ENCODE results near the gene HAUS1. TPM values are rescaled to one million over a fixed set of nuclear protein-coding genes. Genes with fewer than 3 reads are reported as not detected.

Gene HAUS1, protein sequence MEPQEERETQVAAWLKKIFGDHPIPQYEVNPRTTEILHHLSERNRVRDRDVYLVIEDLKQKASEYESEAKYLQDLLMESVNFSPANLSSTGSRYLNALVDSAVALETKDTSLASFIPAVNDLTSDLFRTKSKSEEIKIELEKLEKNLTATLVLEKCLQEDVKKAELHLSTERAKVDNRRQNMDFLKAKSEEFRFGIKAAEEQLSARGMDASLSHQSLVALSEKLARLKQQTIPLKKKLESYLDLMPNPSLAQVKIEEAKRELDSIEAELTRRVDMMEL
- total RNA-seq = 61.4 and 141 TPM in 2 replicates

GRCh38 chr18:46104128-46104911 is at the start of gene HAUS1:
TSS of gene HAUS1 (plus strand) at chr18:46104385. CDS start at chr18:46104412, 27 bp downstream.

DNA sequence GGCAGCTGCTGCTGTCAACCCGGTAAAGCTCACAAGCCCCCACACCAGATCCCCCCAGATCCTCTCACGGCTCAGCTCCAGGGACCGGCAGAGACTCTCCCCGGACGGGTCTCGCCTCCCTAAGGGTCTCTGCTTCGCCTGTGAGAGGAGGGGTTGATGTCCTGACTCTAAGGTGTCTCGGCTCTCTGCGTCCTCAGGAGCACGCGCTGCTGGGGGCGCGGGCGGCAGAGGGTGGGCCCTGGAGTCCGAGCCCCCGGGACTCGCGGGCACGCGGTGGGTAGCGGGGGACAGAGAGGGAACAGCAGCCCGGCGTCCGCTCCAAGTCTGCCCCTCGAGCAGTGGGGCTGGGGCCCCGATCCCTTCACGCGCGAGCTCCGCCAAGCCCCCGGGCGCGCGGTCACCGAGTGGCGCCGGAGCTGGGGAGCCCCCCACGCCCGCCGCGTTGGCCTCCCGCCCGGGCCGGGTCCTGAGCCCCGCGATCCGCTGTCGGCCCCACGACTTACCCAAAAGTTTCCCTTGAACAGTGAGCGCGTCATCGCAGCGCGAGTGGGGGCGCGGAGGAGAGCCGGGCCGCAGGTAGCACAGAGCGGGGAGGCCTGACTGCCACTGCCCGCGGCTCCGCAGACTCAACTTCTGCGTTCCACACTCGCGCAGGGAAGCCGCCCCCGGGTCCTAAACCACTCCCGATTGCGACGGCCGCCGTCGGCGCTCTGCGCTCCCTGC is 32.4 kb upstream of the HAUS1 start, which contains the start of gene PSTPIP2:
TSS of gene PSTPIP2 (minus strand) at position 608 of the 723 bp plus-strand sequence. CDS start at position 536, 72 bp downstream.

DNA sequence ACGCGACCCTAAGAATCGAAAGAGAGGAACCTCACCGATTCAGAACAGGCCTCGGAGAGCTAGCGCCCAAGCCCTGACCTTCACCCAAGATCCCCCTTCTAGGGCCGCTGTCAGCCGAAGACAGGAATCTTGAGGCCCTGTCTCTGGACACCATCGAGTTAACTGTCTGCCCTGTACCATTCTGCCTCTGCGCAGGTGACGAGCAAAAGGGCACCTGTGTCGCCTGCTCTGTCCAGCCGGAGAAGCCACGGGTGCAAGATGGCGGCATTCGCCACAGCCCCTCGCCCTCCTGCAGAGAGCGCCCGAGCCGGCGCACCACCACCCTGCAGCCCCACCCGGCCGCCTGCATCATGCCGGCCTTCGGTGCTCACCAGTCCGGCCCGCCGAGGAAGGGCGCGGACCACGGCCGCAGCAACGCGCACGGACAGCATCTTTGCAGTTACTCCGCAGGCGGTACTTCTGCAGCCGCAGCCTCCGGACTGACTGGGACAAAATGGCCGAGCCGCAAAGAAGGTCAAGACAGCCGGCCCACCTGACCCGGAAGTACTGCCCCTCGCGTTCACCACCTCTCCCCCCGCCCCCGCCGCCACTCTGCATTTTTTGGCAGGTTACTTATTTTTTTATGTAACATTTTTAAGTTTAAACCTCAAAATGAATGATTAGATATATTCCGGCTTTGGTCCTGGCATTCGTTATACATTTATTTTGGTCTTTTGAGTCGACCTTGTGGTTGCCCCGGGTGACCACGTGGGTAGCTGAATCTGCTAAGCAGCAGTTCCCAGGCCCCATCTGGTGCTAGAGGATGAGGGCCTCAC is 6.2 kb upstream of the HAUS1 start, which contains the start of gene ATP5F1A:
TSS of gene ATP5F1A (minus strand) at position 496 of the 815 bp plus-strand sequence. CDS start at position 431, 65 bp downstream.

Other genes starting within 250 kb of the HAUS1 start
- 9.1 and 16.6 TPM in 2 replicates for gene EPG5, start 137.1 kb upstream of the HAUS1 start, total RNA-seq
- 7.4 and 7.8 TPM in 2 replicates for gene PSTPIP2, start 32.1 kb upstream of the HAUS1 start, total RNA-seq
- 986 and 1,088 TPM in 2 replicates for gene ATP5F1A, start 6.1 kb upstream of the HAUS1 start, total RNA-seq